A673 (cell line): ENCODE data around the gene CFAP141.

Source experiments
- CTCF ChIP-seq: fragments of 300-800, 200-600 bp; sonication (generic); conservative IDR thresholded peaks from 2 replicates; pipeline ENCODE4 v1.5.1; 2017; ENCODE audit warnings: low read depth, mild to moderate bottlenecking, antibody characterized with exemption, low read length, moderate library complexity, mixed read lengths
- EZH2 ChIP-seq: fragments of 200-600 bp; sonication (generic); IDR thresholded peaks from 2 replicates; pipeline ENCODE4 v1.6.1; 2017; ENCODE audit warnings: borderline replicate concordance, low read depth, mild to moderate bottlenecking, mixed read lengths, antibody characterized with exemption, low read length; ENCODE audit not compliant: poor library complexity, severe bottlenecking

DNA sequence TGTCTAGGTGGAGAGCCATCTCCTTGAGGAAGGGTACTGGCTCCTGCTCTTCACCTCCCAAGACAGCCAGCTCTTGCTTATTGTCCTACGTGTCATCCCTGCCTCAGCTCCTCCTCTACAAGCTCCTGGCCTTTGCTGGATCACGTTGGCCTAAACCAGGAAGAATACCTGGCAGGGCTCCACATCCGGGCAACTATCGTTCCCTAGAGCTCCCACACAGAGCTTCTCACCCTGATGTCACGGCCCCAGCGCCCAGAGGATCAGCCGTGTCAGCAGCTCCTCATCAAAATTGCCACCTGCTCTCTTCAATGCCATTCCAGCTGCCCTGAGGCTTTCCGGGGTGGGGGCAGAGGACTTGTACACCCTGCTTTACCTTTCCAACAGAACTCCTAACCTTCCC is 12.3 kb downstream of the CFAP141 start:
- TF ChIP-seq CTCF (no peak), EZH2 (no peak)
